ENCODE data around the gene METTL25B.

METTL25B gene

DNA sequence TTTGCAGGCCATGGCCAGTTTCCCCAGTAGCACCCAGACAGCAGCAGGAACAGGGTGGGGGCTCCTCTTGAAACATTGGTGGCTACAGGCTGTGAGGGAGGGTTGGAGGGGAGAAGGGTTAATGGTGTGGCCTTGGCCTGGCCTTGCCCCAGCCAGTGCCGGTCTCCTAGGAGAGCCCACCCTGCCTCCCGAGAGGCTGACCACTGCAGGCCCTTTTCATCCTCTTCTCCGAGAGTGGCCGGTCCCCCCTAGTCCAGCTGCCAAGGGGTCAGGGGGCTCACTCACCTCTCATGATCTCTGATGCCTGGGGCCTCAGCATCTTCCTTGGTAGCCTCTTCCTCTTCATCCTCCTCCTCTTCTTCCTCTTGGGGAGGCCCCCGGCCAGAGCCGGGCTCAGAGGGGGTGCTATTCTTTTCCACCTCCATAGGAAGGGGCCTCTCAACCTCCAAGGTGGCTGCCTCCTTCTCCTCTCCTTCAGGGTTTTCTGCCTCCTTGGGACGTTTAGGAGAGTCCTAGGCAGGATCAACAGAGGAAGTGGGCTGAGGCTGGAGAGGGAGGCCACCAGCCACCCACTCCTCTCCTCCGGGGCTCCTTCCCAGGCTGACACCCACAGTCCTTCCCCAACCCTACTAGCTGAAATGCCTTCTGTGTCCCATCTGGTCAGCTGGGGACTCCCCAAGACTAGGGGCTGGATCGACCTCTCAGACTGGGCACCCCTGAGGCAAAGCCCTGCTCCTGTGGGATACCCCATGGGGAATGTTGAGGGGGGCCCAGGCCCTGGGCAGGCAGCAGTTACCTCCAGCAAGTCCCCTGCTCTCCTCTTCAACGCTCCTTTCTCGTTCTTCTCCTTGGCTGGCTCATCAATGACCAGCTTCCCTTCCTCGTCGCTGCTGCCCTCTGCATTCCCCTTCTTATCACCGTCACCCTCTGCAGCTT, 15.4 kb downstream of the METTL25B start:
- Histone ChIP-seq H3K36me3 (replicated peaks in 1 of 2; ENCODE audit: control insufficient read depth in 2 of 2, insufficient read depth in 2 of 2, low read length in 2 of 2) (peaks cover 24 to 53% of the 10 kb centered on the region in 2 donors), H3K23ac (ENCODE audit: low read depth, low read length, poor library complexity) (peak overlapping the region; percentile 43)

DNA sequence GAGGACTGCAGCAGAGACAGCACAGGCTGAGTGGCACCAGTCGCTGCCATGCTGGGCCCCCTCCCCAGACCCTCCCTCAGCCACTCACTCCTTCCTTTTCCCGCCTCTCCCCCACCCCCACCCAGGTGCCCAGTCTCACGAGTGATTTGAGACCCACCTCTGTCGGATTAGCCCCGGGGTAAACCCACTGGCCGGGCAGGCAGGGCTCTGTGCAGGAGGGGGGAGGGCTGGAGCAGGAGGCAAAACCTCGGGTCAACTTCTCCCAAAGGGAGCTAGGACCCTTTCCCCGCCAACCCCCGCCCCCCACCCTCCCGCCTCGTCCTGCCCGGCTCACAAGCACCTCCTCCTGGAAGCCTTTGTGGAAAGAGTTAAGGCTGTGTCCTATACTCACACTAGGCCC, 16.1 kb downstream of the METTL25B start:
- no peak overlapping the region for H3K4ac ChIP-seq (ENCODE audit: low read length)
- no peak overlapping the region for H3K27ac ChIP-seq (replicated peaks; ENCODE audit: low read length)
- no peak overlapping the region for H2BK12ac ChIP-seq (ENCODE audit: low read length)
- H3K9me3 ChIP-seq (replicated peaks in 1 of 2; ENCODE audit: control insufficient read depth in 2 of 2, insufficient read depth in 1 of 2, low read depth in 1 of 2, low read length in 2 of 2): no peaks in the 10 kb centered on the region
- no peak overlapping the region for H4K8ac ChIP-seq (ENCODE audit: low read depth, low read length)
- no peak overlapping the region for H3K14ac ChIP-seq (ENCODE audit: low read length)
- H3K18ac ChIP-seq (ENCODE audit: low read length): no peak overlapping the region
- H3K23ac ChIP-seq (ENCODE audit: low read depth, low read length, poor library complexity): no peak overlapping the region
- no peak overlapping the region for H2AK5ac ChIP-seq (ENCODE audit: low read depth, low read length)
- H4K91ac ChIP-seq (ENCODE audit: low read depth, low read length, poor library complexity): no peak overlapping the region
- H3K4me1 ChIP-seq (ENCODE audit: control insufficient read depth in 2 of 2, insufficient read depth in 1 of 2, low read depth in 1 of 2, low read length in 2 of 2): peaks cover 34 to 46% of the 10 kb centered on the region in 2 donors
- no peak overlapping the region for H2BK120ac ChIP-seq (ENCODE audit: low read depth, low read length)
- no peaks in the 10 kb centered on the region for H3K27me3 ChIP-seq (ENCODE audit: control insufficient read depth in 3 of 3, insufficient read depth in 3 of 3, low read depth in 1 of 3, low read length in 3 of 3)
- peaks cover 24 to 52% of the 10 kb centered on the region in 2 donors for H3K36me3 ChIP-seq (replicated peaks in 1 of 2; ENCODE audit: control insufficient read depth in 2 of 2, insufficient read depth in 2 of 2, low read length in 2 of 2)
- no peak overlapping the region for H3K4me2 ChIP-seq (ENCODE audit: insufficient read depth, low read length, poor library complexity, severe bottlenecking)
- no peak overlapping the region for H2BK5ac ChIP-seq (ENCODE audit: low read length)
- DNase-seq (ENCODE audit: low spot score): no peak
- WGBS, 2 donors (ENCODE audit: extremely low coverage in 2 of 2, insufficient read length in 2 of 2, insufficient replicate concordance in 1 of 2): no CpG with 5 or more reads among the region's 12 CpGs
- H2AFZ ChIP-seq (ENCODE audit: low read length): no peak overlapping the region
- no peak overlapping the region for H3K9ac ChIP-seq (ENCODE audit: low read depth, low read length, poor library complexity)
- peaks cover 7% of the 10 kb centered on the region for H3K79me1 ChIP-seq (ENCODE audit: low read depth, low read length)
- H3K4me3 ChIP-seq (ENCODE audit: low read length in 2 of 2): no peak overlapping the region
- no peak overlapping the region for H2BK15ac ChIP-seq (ENCODE audit: low read length)

More for the DNA sequence above, 15.4 kb downstream of the METTL25B start:
- no peak overlapping the region for H2BK120ac ChIP-seq (ENCODE audit: low read depth, low read length)
- H3K14ac ChIP-seq (ENCODE audit: low read length): no peak overlapping the region
- H4K8ac ChIP-seq (ENCODE audit: low read depth, low read length): no peak overlapping the region
- no peak overlapping the region for H2AFZ ChIP-seq (ENCODE audit: low read length)
- H3K18ac ChIP-seq (ENCODE audit: low read length): no peak overlapping the region
- no peak overlapping the region for H3K4me2 ChIP-seq (ENCODE audit: insufficient read depth, low read length, poor library complexity, severe bottlenecking)
- no peak overlapping the region for H2AK5ac ChIP-seq (ENCODE audit: low read depth, low read length)
- no CpG with 5 or more reads among the region's 14 CpGs for WGBS, 2 donors (ENCODE audit: extremely low coverage in 2 of 2, insufficient read length in 2 of 2, insufficient replicate concordance in 1 of 2)
- no peak for DNase-seq (ENCODE audit: low spot score)
- H3K9me3 ChIP-seq (replicated peaks in 1 of 2; ENCODE audit: control insufficient read depth in 2 of 2, insufficient read depth in 1 of 2, low read depth in 1 of 2, low read length in 2 of 2): no peaks in the 10 kb centered on the region
- H2BK5ac ChIP-seq (ENCODE audit: low read length): no peak overlapping the region
- H3K4me3 ChIP-seq (ENCODE audit: low read length in 2 of 2): no peak overlapping the region
- H3K79me1 ChIP-seq (ENCODE audit: low read depth, low read length): peaks cover 7% of the 10 kb centered on the region
- H3K27ac ChIP-seq (replicated peaks; ENCODE audit: low read length): no peak overlapping the region
- no peak overlapping the region for H3K9ac ChIP-seq (ENCODE audit: low read depth, low read length, poor library complexity)
- H3K27me3 ChIP-seq (ENCODE audit: control insufficient read depth in 3 of 3, insufficient read depth in 3 of 3, low read depth in 1 of 3, low read length in 3 of 3): no peaks in the 10 kb centered on the region
- H2BK12ac ChIP-seq (ENCODE audit: low read length): no peak overlapping the region
- no peak overlapping the region for H2BK15ac ChIP-seq (ENCODE audit: low read length)
- no peak overlapping the region for H4K91ac ChIP-seq (ENCODE audit: low read depth, low read length, poor library complexity)
- peaks cover 27 to 39% of the 10 kb centered on the region in 2 donors for H3K4me1 ChIP-seq (ENCODE audit: control insufficient read depth in 2 of 2, insufficient read depth in 1 of 2, low read depth in 1 of 2, low read length in 2 of 2)
- no peak overlapping the region for H3K4ac ChIP-seq (ENCODE audit: low read length)

DNA sequence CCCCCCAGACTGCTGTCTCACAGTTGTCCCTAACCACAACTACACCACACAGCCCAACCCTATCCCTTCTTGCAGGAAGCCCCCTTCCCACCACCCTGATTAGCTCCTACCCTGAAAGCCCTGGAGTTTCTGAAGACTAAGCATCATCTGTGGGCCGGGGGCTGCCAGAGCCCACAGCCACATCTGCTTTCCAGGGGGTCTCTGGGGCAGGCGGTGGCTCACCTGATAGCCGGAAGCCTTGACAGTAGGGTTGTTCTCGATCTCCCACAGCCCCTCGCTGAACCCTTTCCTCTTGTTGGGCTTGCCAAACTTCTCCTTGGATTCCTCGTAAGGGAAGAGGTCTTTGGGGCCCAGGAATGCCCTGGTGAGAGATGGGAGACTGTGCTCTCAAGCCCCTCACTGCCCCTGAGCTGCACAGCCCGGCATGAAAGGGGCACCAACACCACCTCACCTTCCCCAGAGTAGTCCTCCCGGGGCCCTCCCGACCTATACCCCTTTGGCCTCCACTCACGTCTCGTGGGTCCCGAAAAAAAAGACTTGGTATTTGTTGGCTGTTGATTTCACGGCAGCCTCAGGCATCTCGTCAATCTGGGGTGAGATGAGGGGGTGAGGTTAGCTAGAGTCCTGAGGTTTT, 16.6 kb downstream of the METTL25B start:
- H2BK120ac ChIP-seq (ENCODE audit: low read depth, low read length): no peak overlapping the region

DNA sequence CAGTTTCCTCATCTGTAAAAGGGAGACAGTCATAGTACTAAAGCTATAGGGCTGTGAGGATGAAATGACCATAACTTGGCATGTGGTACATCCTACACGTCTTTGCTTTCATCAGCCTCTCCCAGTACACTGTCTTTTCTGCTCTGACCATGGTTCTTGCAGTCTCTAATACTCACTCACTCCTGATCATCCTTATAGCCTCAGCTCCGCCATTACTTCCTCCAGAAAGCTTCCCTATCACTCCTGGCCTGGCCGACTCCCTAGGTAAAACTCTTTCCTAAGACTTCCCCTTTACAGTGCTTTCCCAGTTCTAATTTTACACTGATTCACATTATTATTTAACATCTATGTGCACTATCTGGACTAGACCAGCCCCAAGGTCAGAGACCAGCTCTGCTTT, 17.6 kb downstream of the METTL25B start:
- peak overlapping the region; percentile 100 for H3K27ac ChIP-seq (replicated peaks; ENCODE audit: low read length)

More for the DNA sequence above, 16.6 kb downstream of the METTL25B start:
- H2BK12ac ChIP-seq (ENCODE audit: low read length): no peak overlapping the region
- no peak overlapping the region for H4K8ac ChIP-seq (ENCODE audit: low read depth, low read length)
- H3K79me1 ChIP-seq (ENCODE audit: low read depth, low read length): peaks cover 7% of the 10 kb centered on the region
- no peaks in the 10 kb centered on the region for H3K27me3 ChIP-seq (ENCODE audit: control insufficient read depth in 3 of 3, insufficient read depth in 3 of 3, low read depth in 1 of 3, low read length in 3 of 3)
- H2BK5ac ChIP-seq (ENCODE audit: low read length): no peak overlapping the region
- DNase-seq (ENCODE audit: low spot score): no peak
- peaks cover 38 to 52% of the 10 kb centered on the region in 2 donors for H3K4me1 ChIP-seq (ENCODE audit: control insufficient read depth in 2 of 2, insufficient read depth in 1 of 2, low read depth in 1 of 2, low read length in 2 of 2)
- H3K27ac ChIP-seq (replicated peaks; ENCODE audit: low read length): peak overlapping the region; percentile 18
- H3K4me2 ChIP-seq (ENCODE audit: insufficient read depth, low read length, poor library complexity, severe bottlenecking): no peak overlapping the region
- H3K4me3 ChIP-seq (ENCODE audit: low read length in 2 of 2): no peak overlapping the region
- peaks cover 24 to 57% of the 10 kb centered on the region in 2 donors for H3K36me3 ChIP-seq (replicated peaks in 1 of 2; ENCODE audit: control insufficient read depth in 2 of 2, insufficient read depth in 2 of 2, low read length in 2 of 2)
- H3K18ac ChIP-seq (ENCODE audit: low read length): no peak overlapping the region
- no peak overlapping the region for H3K14ac ChIP-seq (ENCODE audit: low read length)
- no peaks in the 10 kb centered on the region for H3K9me3 ChIP-seq (replicated peaks in 1 of 2; ENCODE audit: control insufficient read depth in 2 of 2, insufficient read depth in 1 of 2, low read depth in 1 of 2, low read length in 2 of 2)
- H2AFZ ChIP-seq (ENCODE audit: low read length): no peak overlapping the region
- H3K9ac ChIP-seq (ENCODE audit: low read depth, low read length, poor library complexity): peak overlapping the region; percentile 52
- H2AK5ac ChIP-seq (ENCODE audit: low read depth, low read length): peak overlapping the region; percentile 0
- H4K91ac ChIP-seq (ENCODE audit: low read depth, low read length, poor library complexity): no peak overlapping the region
- no CpG with 5 or more reads among the region's 14 CpGs for WGBS, 2 donors (ENCODE audit: extremely low coverage in 2 of 2, insufficient read length in 2 of 2, insufficient replicate concordance in 1 of 2)
- no peak overlapping the region for H2BK15ac ChIP-seq (ENCODE audit: low read length)
- H3K23ac ChIP-seq (ENCODE audit: low read depth, low read length, poor library complexity): no peak overlapping the region
- no peak overlapping the region for H3K4ac ChIP-seq (ENCODE audit: low read length)

More for the DNA sequence above, 17.6 kb downstream of the METTL25B start:
- Histone ChIP-seq H3K27me3 (ENCODE audit: control insufficient read depth in 3 of 3, insufficient read depth in 3 of 3, low read depth in 1 of 3, low read length in 3 of 3) (no peaks in the 10 kb centered on the region), H2BK12ac (ENCODE audit: low read length) (no peak overlapping the region), H3K23ac (ENCODE audit: low read depth, low read length, poor library complexity) (no peak overlapping the region), H3K4me1 (ENCODE audit: control insufficient read depth in 2 of 2, insufficient read depth in 1 of 2, low read depth in 1 of 2, low read length in 2 of 2) (peaks cover 36 to 47% of the 10 kb centered on the region in 2 donors), H4K91ac (ENCODE audit: low read depth, low read length, poor library complexity) (no peak overlapping the region), H3K4me2 (ENCODE audit: insufficient read depth, low read length, poor library complexity, severe bottlenecking) (peak overlapping the region; percentile 74), H2BK15ac (ENCODE audit: low read length) (no peak overlapping the region), H3K79me1 (ENCODE audit: low read depth, low read length) (peaks cover 7% of the 10 kb centered on the region), H4K8ac (ENCODE audit: low read depth, low read length) (no peak overlapping the region), H3K14ac (ENCODE audit: low read length) (no peak overlapping the region), H3K9ac (ENCODE audit: low read depth, low read length, poor library complexity) (no peak overlapping the region), H3K4ac (ENCODE audit: low read length) (no peak overlapping the region), H3K18ac (ENCODE audit: low read length) (peak overlapping the region; percentile 94), H2AK5ac (ENCODE audit: low read depth, low read length) (peak overlapping the region; percentile 42), H3K36me3 (replicated peaks in 1 of 2; ENCODE audit: control insufficient read depth in 2 of 2, insufficient read depth in 2 of 2, low read length in 2 of 2) (peaks cover 24 to 59% of the 10 kb centered on the region in 2 donors), H2AFZ (ENCODE audit: low read length) (no peak overlapping the region), H2BK5ac (ENCODE audit: low read length) (peak overlapping the region; percentile 100), H3K9me3 (replicated peaks in 1 of 2; ENCODE audit: control insufficient read depth in 2 of 2, insufficient read depth in 1 of 2, low read depth in 1 of 2, low read length in 2 of 2) (no peaks in the 10 kb centered on the region), H2BK120ac (ENCODE audit: low read depth, low read length) (no peak overlapping the region), H3K4me3 (ENCODE audit: low read length in 2 of 2) (peak overlapping the region in 1 of 2 donors; percentile 59)
- WGBS, 2 donors (ENCODE audit: extremely low coverage in 2 of 2, insufficient read length in 2 of 2, insufficient replicate concordance in 1 of 2): no CpG with 5 or more reads among the region's 3 CpGs
- no peak for DNase-seq (ENCODE audit: low spot score)

Data from neuronal stem cell (in vitro differentiated cells).